Renal cortex interstitium (tissue), 3 donors: ENCODE results near the gene ADAM30. TPM values are rescaled to one million over a fixed set of nuclear protein-coding genes. Genes with fewer than 3 reads are reported as not detected.

Experiments
- polyA plus RNA-seq, 3 donors: library from polyadenylated mRNA; unstranded; fragments of 120-200 nt; gene quantifications; one replicate each; pipeline ENCODE4 v1.2.1, GENCODE V29; 2013; ENCODE audit not compliant: insufficient read length in 3 of 3

The ADAM30 gene
- polyA plus RNA-seq, 3 donors = not detected

Other genes starting within 250 kb of the ADAM30 start
- gene ZNF697, start 248.2 kb downstream of the ADAM30 start, polyA plus RNA-seq = 10 to 100 TPM; 19.8 to 22.9 (median 21.3) TPM
- 100 to 1,000 TPM; 235 to 284 (median 265) TPM for gene PHGDH, start 184.6 kb downstream of the ADAM30 start, polyA plus RNA-seq
- 10 to 100 TPM; 63.2 to 92.4 (median 70.2) TPM for gene HMGCS2, start 127.6 kb downstream of the ADAM30 start, polyA plus RNA-seq
- gene REG4, start 85.1 kb downstream of the ADAM30 start, polyA plus RNA-seq = 1 to 10 TPM in 1 of 3 donors, under 1 TPM in 2; 0.58 to 1.7 (median 0.85) TPM
- gene NOTCH2, start 173.1 kb upstream of the ADAM30 start, polyA plus RNA-seq = 100 to 1,000 TPM; 142 to 169 (median 168) TPM